Trophoblast cell (in vitro differentiated cells and primary cell): ENCODE results near the gene CPN1.
A peak's percentile ranks its signal among the peaks of the same experiment; 100 is the strongest.

Source experiments
- DNase-seq, 2 donors: peaks; one replicate each; pipeline ENCODE4 v3.0.0-alpha.2; 2016
- H2AFZ ChIP-seq: 2 replicates; pipeline ENCODE4 v1.6.1; 2013; ENCODE audit warnings: low read length, moderate library complexity, mild to moderate bottlenecking; ENCODE audit not compliant: insufficient read depth, poor library complexity
- H2AK5ac ChIP-seq: 2 replicates; pipeline ENCODE4 v1.6.1; 2013; ENCODE audit warnings: mild to moderate bottlenecking, low read length
- H2BK120ac ChIP-seq: 2 replicates; pipeline ENCODE4 v1.6.1; 2013; ENCODE audit warnings: low read length, mild to moderate bottlenecking, moderate library complexity; ENCODE audit not compliant: insufficient read depth, poor library complexity
- H2BK12ac ChIP-seq: 2 replicates; pipeline ENCODE4 v1.6.1; 2013; ENCODE audit warnings: mild to moderate bottlenecking, low read length, moderate library complexity
- H2BK5ac ChIP-seq: 2 replicates; pipeline ENCODE4 v1.6.1; 2013; ENCODE audit warnings: low read length, low read depth, moderate library complexity, mild to moderate bottlenecking; ENCODE audit not compliant: poor library complexity
- H3K14ac ChIP-seq: 2 replicates; pipeline ENCODE4 v1.6.1; 2013; ENCODE audit warnings: mild to moderate bottlenecking, low read length
- H3K18ac ChIP-seq: 2 replicates; pipeline ENCODE4 v1.6.1; 2013; ENCODE audit warnings: mild to moderate bottlenecking, low read length
- H3K23ac ChIP-seq: 2 replicates; pipeline ENCODE4 v1.6.1; 2013; ENCODE audit warnings: low read length
- H3K27ac ChIP-seq: 2 replicates; pipeline ENCODE4 v1.5.1; 2013; ENCODE audit warnings: low read depth, mild to moderate bottlenecking, inconsistent platforms, low read length, moderate library complexity
- H3K27me3 ChIP-seq: 2 replicates; pipeline ENCODE4 v1.6.1; 2013; ENCODE audit warnings: inconsistent platforms, mild to moderate bottlenecking, low read length, moderate library complexity; ENCODE audit not compliant: insufficient read depth
- H3K36me3 ChIP-seq, 2 experiments: 1 replicate in 1 of 2; 2 replicates in 1 of 2; pipeline ENCODE4 v1.6.1; 2013; ENCODE audit warnings: low read length in 2 of 2, mild to moderate bottlenecking in 2 of 2, moderate library complexity in 1 of 2; ENCODE audit not compliant: insufficient read depth in 2 of 2, control insufficient read depth in 1 of 2
- H3K4ac ChIP-seq: 2 replicates; pipeline ENCODE4 v1.6.1; 2013; ENCODE audit warnings: low read depth, mild to moderate bottlenecking, low read length, moderate library complexity
- H3K4me1 ChIP-seq, 2 experiments: 1 replicate in 1 of 2; 2 replicates in 1 of 2; pipeline ENCODE4 v1.6.1; 2013; ENCODE audit warnings: low read length in 2 of 2, mild to moderate bottlenecking in 2 of 2, moderate library complexity in 1 of 2; ENCODE audit not compliant: insufficient read depth in 2 of 2, control insufficient read depth in 1 of 2
- H3K4me2 ChIP-seq: 2 replicates; pipeline ENCODE4 v1.6.1; 2013; ENCODE audit warnings: inconsistent platforms, mild to moderate bottlenecking, low read length, moderate library complexity
- H3K4me3 ChIP-seq: 2 replicates; pipeline ENCODE4 v1.5.1; 2013; ENCODE audit warnings: mild to moderate bottlenecking, low read depth, low read length, inconsistent platforms
- H3K79me1 ChIP-seq: one replicate; pipeline ENCODE4 v1.6.1; 2013; ENCODE audit warnings: low read length
- H3K79me2 ChIP-seq: 2 replicates; pipeline ENCODE4 v1.6.1; 2013; ENCODE audit warnings: low read length, mild to moderate bottlenecking; ENCODE audit not compliant: control insufficient read depth, insufficient read depth, poor library complexity
- H3K9ac ChIP-seq: 2 replicates; pipeline ENCODE4 v1.6.1; 2013; ENCODE audit warnings: mild to moderate bottlenecking, low read length
- H3K9me3 ChIP-seq: 2 replicates; pipeline ENCODE4 v1.6.1; 2013; ENCODE audit warnings: low read depth, mild to moderate bottlenecking, control low read depth, inconsistent platforms, low read length; ENCODE audit not compliant: insufficient read depth
- H4K12ac ChIP-seq: 2 replicates; pipeline ENCODE4 v1.6.1; 2013; ENCODE audit warnings: low read depth, mild to moderate bottlenecking, low read length, moderate library complexity
- H4K8ac ChIP-seq: 2 replicates; pipeline ENCODE4 v1.6.1; 2013; ENCODE audit warnings: low read depth, mild to moderate bottlenecking, low read length, moderate library complexity
- H4K91ac ChIP-seq: one replicate; pipeline ENCODE4 v1.6.1; 2013; ENCODE audit warnings: low read depth, mild to moderate bottlenecking, low read length, moderate library complexity
- WGBS: extraction: QIAGEN DNeasy Blood & Tissue Kit; methylation state at CpG from one replicate; pipeline ENCODE4 v1.1.7; 2013; ENCODE audit warnings: missing lambda C conversion rate; ENCODE audit not compliant: insufficient read length, insufficient coverage; ENCODE audit errors: extremely low coverage; 5-methylcytosine and 5-hydroxymethylcytosine counted together

The CPN1 gene

DNA sequence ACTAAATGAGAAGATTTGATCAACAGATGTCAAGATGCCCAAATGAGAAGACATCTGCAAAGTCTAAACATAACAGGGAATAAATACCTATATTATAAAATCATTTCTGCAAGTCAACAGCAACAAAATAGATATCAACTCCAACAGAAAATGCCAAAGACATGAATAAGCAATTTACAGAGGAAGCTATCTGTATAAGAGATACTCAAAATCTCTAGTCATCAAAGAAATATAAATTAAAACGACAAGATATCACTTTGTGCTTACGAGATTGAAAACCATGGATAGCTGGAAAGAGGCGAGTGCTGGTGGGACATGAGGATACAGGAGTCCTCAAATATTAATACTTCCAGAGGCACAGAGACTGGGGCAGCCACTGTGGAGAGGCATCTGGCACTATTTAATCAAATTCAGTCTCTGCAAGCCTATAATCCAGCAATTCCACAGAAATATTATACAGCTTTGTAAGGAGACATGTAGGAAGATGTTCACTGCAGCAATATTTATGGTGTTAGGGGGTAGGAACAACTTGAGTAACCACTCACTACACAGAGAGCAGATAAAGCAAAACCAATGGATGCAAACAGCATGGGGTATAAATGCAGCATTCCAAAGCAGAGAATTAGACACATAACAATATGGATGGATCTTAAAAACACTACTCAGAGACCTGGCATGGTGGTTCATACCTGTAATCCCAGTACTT, 76.7 kb downstream of the CPN1 start:
- Histone ChIP-seq H3K4me3 (no peak overlapping the region), H4K91ac (no peak overlapping the region), H3K14ac (no peak overlapping the region), H3K36me3 (peaks cover 0 to 3% of the 10 kb centered on the region in 2 experiments), H3K27me3 (no peaks in the 10 kb centered on the region), H3K4me2 (no peak overlapping the region), H2AK5ac (no peak overlapping the region), H3K27ac (peak overlapping the region; percentile 94), H3K18ac (no peak overlapping the region), H2BK120ac (no peak overlapping the region), H3K23ac (no peak overlapping the region), H2BK5ac (no peak overlapping the region), H3K79me1 (peaks cover 11% of the 10 kb centered on the region), H2BK12ac (no peak overlapping the region), H2AFZ (no peak overlapping the region), H3K4ac (peak overlapping the region; percentile 92), H3K9me3 (no peaks in the 10 kb centered on the region), H3K4me1 (peaks cover 8 to 22% of the 10 kb centered on the region in 2 experiments), H3K9ac (no peak overlapping the region), H3K79me2 (peaks cover 18% of the 10 kb centered on the region), H4K12ac (no peak overlapping the region), H4K8ac (no peak overlapping the region)
- no CpG with 5 or more reads among the region's 3 CpGs for WGBS
- DNase-seq: no peak

- peaks cover 4% of the 10 kb centered on the region for H3K79me1 ChIP-seq
- no peak overlapping the region for H2AFZ ChIP-seq
- DNase-seq: no peak
- H2BK12ac ChIP-seq: no peak overlapping the region
- WGBS: no CpG with 5 or more reads among the region's 6 CpGs
- H3K36me3 ChIP-seq: peaks cover 0 to 3% of the 10 kb centered on the region in 2 experiments
- no peak overlapping the region for H2AK5ac ChIP-seq
- H4K12ac ChIP-seq: no peak overlapping the region
- peak overlapping the region; percentile 15 for H3K27ac ChIP-seq
- no peaks in the 10 kb centered on the region for H3K27me3 ChIP-seq
- H3K18ac ChIP-seq: no peak overlapping the region
- H3K4ac ChIP-seq: no peak overlapping the region
- H3K23ac ChIP-seq: no peak overlapping the region
- no peak overlapping the region for H4K8ac ChIP-seq
- no peak overlapping the region for H2BK5ac ChIP-seq
- no peak overlapping the region for H2BK120ac ChIP-seq
- H3K9ac ChIP-seq: no peak overlapping the region
- H3K4me1 ChIP-seq: peaks cover 3 to 21% of the 10 kb centered on the region in 2 experiments
- peak overlapping the region; percentile 10 for H3K4me2 ChIP-seq
- peaks cover 8% of the 10 kb centered on the region for H3K79me2 ChIP-seq
- no peak overlapping the region for H3K4me3 ChIP-seq
- no peak overlapping the region for H3K14ac ChIP-seq
- no peaks in the 10 kb centered on the region for H3K9me3 ChIP-seq
- H4K91ac ChIP-seq: no peak overlapping the region
These were observed 81.5 kb downstream of the CPN1 start for GRCh38 chr10:100000109-100000644.

GRCh38 chr10:99999319-100000108, 82.2 kb downstream of the CPN1 start:
- H3K27ac ChIP-seq: peak overlapping the region; percentile 44
- H3K79me2 ChIP-seq: peaks cover 7% of the 10 kb centered on the region
- H3K4me2 ChIP-seq: no peak overlapping the region
- H3K4me3 ChIP-seq: no peak overlapping the region
- peaks cover 2% of the 10 kb centered on the region for H3K79me1 ChIP-seq
- no CpG with 5 or more reads among the region's 8 CpGs for WGBS
- H3K14ac ChIP-seq: no peak overlapping the region
- no peak overlapping the region for H2BK5ac ChIP-seq
- no peak overlapping the region for H4K8ac ChIP-seq
- H2BK12ac ChIP-seq: no peak overlapping the region
- no peak overlapping the region for H3K18ac ChIP-seq
- no peak overlapping the region for H2AK5ac ChIP-seq
- H4K12ac ChIP-seq: no peak overlapping the region
- no peaks in the 10 kb centered on the region for H3K27me3 ChIP-seq
- no peaks in the 10 kb centered on the region for H3K9me3 ChIP-seq
- H2BK120ac ChIP-seq: no peak overlapping the region
- no peak for DNase-seq
- no peak overlapping the region for H3K4ac ChIP-seq
- no peak overlapping the region for H4K91ac ChIP-seq
- peaks cover 3 to 21% of the 10 kb centered on the region in 2 experiments for H3K4me1 ChIP-seq
- no peak overlapping the region for H3K9ac ChIP-seq
- peaks cover 0 to 3% of the 10 kb centered on the region in 2 experiments for H3K36me3 ChIP-seq
- H2AFZ ChIP-seq: no peak overlapping the region
- H3K23ac ChIP-seq: no peak overlapping the region

DNA sequence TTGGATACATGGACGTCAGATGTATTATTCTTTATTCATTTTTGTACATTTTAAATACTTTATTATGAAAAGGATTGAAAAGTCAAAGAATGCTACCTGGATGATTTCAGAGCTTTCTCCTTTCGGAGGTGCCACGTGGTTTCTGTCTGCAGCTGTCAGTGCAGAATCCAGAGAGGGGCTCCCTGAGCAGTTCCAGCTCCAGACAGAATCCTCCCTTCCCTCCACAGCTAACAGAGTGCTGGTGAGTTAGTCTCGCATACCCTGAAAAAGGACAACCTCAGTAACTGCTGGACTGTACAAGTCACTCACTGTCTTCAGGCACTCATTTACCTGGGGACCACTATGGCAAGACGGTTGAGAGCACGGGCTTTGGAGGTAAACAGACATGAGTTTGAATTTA, 82.8 kb downstream of the CPN1 start:
- Histone ChIP-seq H3K23ac (no peak overlapping the region), H3K79me1 (peaks cover 2% of the 10 kb centered on the region), H2AFZ (no peak overlapping the region), H3K4me1 (peaks cover 7 to 24% of the 10 kb centered on the region in 2 experiments), H3K4me2 (peak overlapping the region; percentile 42), H3K18ac (no peak overlapping the region), H2AK5ac (no peak overlapping the region), H3K27ac (peak overlapping the region; percentile 44), H4K91ac (no peak overlapping the region), H3K9me3 (no peaks in the 10 kb centered on the region), H4K12ac (no peak overlapping the region), H3K36me3 (peaks cover 0 to 3% of the 10 kb centered on the region in 2 experiments), H2BK5ac (no peak overlapping the region), H3K4ac (no peak overlapping the region), H3K27me3 (no peaks in the 10 kb centered on the region), H3K79me2 (peaks cover 7% of the 10 kb centered on the region), H2BK120ac (no peak overlapping the region), H4K8ac (no peak overlapping the region), H3K14ac (no peak overlapping the region), H2BK12ac (no peak overlapping the region), H3K4me3 (no peak overlapping the region), H3K9ac (no peak overlapping the region)
- no peak for DNase-seq
- no CpG with 5 or more reads among the region's 6 CpGs for WGBS
